K562 (cell line): ENCODE measurements around the gene FLT1. TPM values are rescaled to one million over a fixed set of nuclear protein-coding genes. Genes with fewer than 3 reads are reported as not detected.

Experiments
- ESRRA ChIP-seq: fragments of 450-650 bp; IDR thresholded peaks from 2 replicates; pipeline ENCODE4 v1.6.1; 2014; ENCODE audit warnings: low read depth, mild to moderate bottlenecking, moderate library complexity, borderline replicate concordance
- HDAC6 ChIP-seq: IDR thresholded peaks from 2 replicates; pipeline ENCODE4 v1.6.1; 2012; ENCODE audit warnings: low read depth, mild to moderate bottlenecking, control low read depth, inconsistent platforms, low read length, moderate library complexity
- L3MBTL2 ChIP-seq: fragments of 450-650 bp; IDR thresholded peaks from 2 replicates; pipeline ENCODE4 v1.6.1; 2016; ENCODE audit warnings: mild to moderate bottlenecking, moderate library complexity
- MGA ChIP-seq: fragments of 450-650 bp; IDR thresholded peaks from 2 replicates; pipeline ENCODE4 v1.6.1; 2016; ENCODE audit warnings: mild to moderate bottlenecking, moderate library complexity
- PBX2 ChIP-seq, 2 experiments: IDR thresholded peaks in 1 of 2; conservative IDR thresholded peaks in 1 of 2; 2 replicates each; pipeline ENCODE4 v1.6.1; 2016; ENCODE audit warnings: low read depth in 2 of 2, mild to moderate bottlenecking in 1 of 2, missing compliant biosample characterization in 1 of 2, missing genetic modification characterization in 1 of 2, moderate library complexity in 1 of 2
- ZNF197 ChIP-seq: fragments of 200-800 bp; sonication (Bioruptor generic); IDR thresholded peaks from 2 replicates; pipeline ENCODE4 v1.6.1; 2016; ENCODE audit warnings: low read depth, missing genetic modification characterization, missing compliant biosample characterization
- ZNF511 ChIP-seq: sonication (generic); formaldehyde crosslinking; IDR thresholded peaks from 2 replicates; pipeline ENCODE4 v1.8.0; 2022; ENCODE audit warnings: mild to moderate bottlenecking, missing genetic modification reagents
- ZNF592 ChIP-seq: fragments of 450-650 bp; IDR thresholded peaks from 2 replicates; pipeline ENCODE4 v1.6.1; 2017; ENCODE audit warnings: antibody characterized with exemption, mild to moderate bottlenecking
- polyA plus RNA-seq, 8 experiments: library from polyadenylated mRNA; depleted of rRNA in 4 of 8; stranded (reverse) in 5 of 8; unstranded in 3 of 8; fragments of >200 nt; fragmentation: Nextera tagmentation in 2 of 8; fragmentation: Illumina TruSeq in 1 of 8; extraction: Ambion mirVana in 2 of 8; extraction: Trizol in 1 of 8; gene quantifications; 2 replicates each; pipeline versions ENCODE4 v1.2.1 to v1.2.3, GENCODE V29; 2011 to 2014; ENCODE audit warnings: inconsistent platforms in 1 of 8, missing spikeins in 1 of 8
- total RNA-seq, 7 experiments: library from RNA; depleted of rRNA in 6 of 7; stranded (reverse); fragments of >200 nt in 6 of 7; fragmentation: Illumina TruSeq in 2 of 7; extraction: Trizol in 2 of 7; gene quantifications; 2 replicates each; pipeline versions ENCODE4 v1.2.1 to v1.2.3, GENCODE V29; 2011 to 2021; ENCODE audit warnings: low replicate concordance in 1 of 7

Gene FLT1
- total and polyA plus RNA-seq, 9 of the 15 experiments (the other 6 are each of a cell fraction or from before 2014, with no cell fraction given): 0.01 to 2.0 (median 0.22) TPM

GRCh38 chr13:28412981-28413380 is 81.9 kb downstream of the FLT1 start (continued):
- TF ChIP-seq MGA (peak; percentile 49), ZNF511 (no peak), HDAC6 (no peak), ESRRA (no peak), L3MBTL2 (peak; percentile 54; the same call in 1 of the 2 replicates), PBX2 (CRISPR knock-in tag; IDR thresholded peaks at IDR 0.05; ENCODE audit: low read depth) (no peak), PBX2 (tag; conservative IDR thresholded peaks at IDR 0.05; ENCODE audit: low read depth) (no peak), ZNF592 (peak; percentile 67), ZNF197 (CRISPR knock-in tag) (no peak)
